PFSK-1 (cell line): ENCODE results near the gene ADGRL3.

Experiments
- POLR2AphosphoS5 ChIP-seq: IDR thresholded peaks from 2 replicates; pipeline ENCODE4 v1.6.1; 2012; ENCODE audit warnings: low read depth, mild to moderate bottlenecking, control low read depth, low read length, moderate library complexity
- REST ChIP-seq, 2 experiments: IDR thresholded peaks; 2 replicates each; pipeline versions ENCODE4 v1.6.1 to v1.8.0; 2011 to 2012; ENCODE audit warnings: low read depth in 2 of 2, low read length in 2 of 2, control low read depth in 1 of 2, inconsistent platforms in 1 of 2, mild to moderate bottlenecking in 1 of 2, moderate library complexity in 1 of 2; ENCODE audit not compliant: insufficient read depth in 1 of 2
- SIN3A ChIP-seq: IDR thresholded peaks from 2 replicates; pipeline ENCODE4 v1.6.1; 2012; ENCODE audit warnings: mild to moderate bottlenecking, low read length, moderate library complexity, borderline replicate concordance; ENCODE audit not compliant: insufficient read depth
- TAF1 ChIP-seq: IDR thresholded peaks from 2 replicates; pipeline ENCODE4 v1.6.1; 2012; ENCODE audit warnings: low read length, control low read depth, borderline replicate concordance; ENCODE audit not compliant: insufficient read depth

DNA sequence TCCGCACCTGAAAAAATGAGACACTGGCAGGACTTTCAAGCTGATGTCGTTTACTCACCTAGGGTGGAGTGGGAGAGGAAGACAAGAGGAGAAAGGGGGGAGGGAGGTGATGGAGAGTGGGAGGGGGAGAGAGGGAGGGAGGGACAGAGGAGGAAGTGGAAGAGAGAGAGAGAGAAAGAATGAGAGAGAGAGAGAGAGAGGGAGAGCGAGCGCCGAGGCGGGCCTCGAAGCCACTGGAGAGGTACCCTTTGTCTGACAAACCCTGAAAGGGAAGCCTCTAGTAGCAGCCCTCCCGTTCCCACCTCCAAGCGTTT is 296 bp upstream of the ADGRL3 start:
- TF ChIP-seq POLR2AphosphoS5 (no peak), REST (IDR thresholded peaks at IDR 0.05; ENCODE audit: insufficient read depth in 1 of 2, low read depth in 2 of 2, low read length in 2 of 2) (no peak), TAF1 (no peak), SIN3A (no peak)
